ENCODE measurements around the gene NCOA5.

NCOA5 gene

DNA sequence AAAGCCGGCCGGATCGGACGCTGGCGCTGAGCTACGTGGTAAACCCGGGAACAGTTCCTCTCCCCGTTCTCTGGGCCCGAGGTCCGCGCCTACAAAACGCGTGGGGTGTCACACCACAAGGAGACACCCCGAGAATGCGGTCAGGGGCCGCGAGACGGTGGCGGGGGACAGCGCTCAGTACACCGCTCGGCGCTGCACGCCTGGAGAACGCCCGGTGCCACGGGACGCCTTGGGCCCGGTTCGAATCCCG lies 670 bp downstream of the NCOA5 start:
- DNase-seq, result peak; percentile 53 to 74

DNA sequence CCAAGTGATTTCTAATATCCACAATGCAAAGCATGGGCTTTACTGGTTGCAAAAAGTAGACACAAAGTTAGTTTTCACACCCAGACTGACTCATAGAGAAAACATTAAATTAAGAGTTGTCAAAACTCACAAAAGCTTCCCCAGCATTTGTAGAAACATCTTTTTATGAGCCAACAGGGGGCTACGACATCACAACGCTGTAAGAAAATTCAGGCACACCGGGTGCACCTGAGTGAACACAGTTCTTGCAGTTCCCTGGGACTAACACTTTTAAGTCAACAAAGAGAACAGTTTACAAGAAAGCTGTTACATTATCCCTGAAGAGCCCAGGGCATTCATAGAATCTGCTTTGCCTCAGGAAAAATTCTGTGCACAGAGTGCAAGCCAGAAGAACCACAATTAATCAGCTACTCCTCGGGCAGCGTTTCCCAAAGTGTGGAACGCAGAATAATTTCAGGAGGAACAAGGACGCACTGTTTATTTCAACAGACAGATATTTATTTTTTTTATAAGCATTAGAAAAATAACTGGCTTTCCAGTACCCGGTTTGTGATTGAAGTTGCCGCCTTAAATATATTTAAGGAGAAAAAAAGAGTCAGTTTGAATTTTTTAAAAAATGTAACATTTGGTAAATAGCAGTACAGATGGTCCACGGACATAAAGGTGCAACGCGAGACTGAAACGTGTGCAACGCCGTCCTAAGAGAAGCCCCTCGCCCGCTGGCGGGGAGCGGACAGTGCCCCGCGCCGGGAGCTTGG lies 1.2 kb downstream of the NCOA5 start:
- DNase-seq, result no peak

DNA sequence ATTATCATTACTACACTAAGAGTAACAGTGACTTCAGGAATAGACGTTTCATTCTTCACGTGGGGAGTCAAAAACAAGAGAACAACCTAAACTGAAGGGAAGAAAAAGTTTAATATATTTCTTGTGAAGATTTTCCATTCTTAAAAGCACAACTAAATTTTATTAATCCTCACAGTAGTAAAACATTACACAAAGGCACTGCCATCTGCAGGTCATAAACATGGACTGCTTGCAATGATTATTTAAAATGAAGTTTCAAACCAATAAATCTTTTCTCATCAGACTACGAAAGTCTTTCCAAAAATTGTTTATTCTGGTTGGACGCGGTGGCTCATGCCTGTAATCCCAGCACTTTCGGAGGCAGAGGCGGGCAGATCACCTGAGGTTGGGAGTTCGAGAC lies 2.6 kb downstream of the NCOA5 start:
- no peak for DNase-seq

DNA sequence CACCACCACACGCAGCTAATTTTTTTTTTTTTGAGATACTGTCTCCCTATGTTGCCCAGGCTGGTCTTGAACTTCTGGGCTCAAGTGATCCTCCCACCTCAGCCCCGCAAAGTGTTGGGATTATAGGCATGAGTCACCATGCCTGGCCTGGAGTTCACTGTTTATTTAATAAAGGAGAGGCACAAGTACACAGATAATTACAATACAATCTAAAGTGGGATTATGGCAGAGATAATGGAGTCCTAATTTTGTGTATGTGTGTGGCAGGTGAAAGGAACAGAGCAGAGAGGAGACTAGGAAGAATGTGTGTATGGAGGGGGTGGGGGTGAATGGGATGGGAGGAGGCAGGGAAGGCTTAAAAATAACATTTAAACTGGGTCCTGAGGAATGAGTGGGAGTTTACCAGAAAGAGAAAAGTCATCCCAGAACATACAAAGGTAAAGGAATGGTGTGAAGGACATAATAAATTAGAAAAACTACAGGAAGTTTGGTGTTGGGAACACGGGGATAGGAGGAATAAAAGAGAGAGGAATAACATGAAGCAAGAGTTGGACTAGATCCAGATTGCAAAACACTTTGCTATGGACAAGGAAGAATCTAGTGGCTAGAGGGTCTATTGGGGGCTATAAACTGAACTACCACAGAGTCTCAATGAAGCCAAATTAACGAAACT lies 4.4 kb downstream of the NCOA5 start:
- no peak for DNase-seq

DNA sequence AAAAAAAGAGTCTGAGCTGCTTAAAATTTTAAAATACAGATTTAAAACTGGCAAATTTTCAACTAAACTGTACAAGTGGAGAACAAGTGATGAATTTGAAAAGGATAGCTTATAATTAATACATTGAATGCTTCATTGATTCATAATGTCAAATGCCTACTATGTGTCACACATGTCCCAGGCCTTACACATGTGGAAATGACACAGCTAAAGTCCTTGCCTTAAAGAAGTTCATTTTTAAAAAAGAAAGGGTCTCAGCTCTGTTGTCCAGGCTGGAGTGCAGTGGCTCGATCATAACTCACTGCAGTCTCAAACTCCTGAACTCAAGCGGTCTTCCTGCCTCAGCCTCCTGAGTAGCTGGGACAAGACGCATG lies 5.0 kb downstream of the NCOA5 start:
- no peak for DNase-seq

DNA sequence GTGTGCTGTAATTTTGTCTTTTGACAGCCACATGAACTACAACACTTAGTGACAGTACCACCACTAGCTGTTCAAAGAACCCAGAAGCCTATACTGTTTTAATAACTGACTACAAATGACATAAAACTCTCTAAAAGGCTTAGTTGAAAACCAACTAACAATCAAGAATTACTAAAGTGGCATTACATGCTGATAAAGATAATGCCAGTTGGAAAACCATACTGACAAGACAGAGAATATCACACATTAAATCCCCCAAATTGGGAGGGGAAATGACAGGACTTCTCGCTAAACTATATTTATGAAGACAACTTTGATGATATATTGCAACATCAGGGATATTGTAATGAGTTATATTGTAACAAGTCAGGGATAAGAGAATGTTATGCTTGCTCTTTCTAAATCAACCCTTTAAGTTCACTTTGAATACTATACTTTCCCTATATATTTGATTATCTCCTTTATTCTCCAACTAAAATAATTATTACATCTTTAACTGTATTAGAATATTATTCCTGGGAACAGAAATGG lies 6.2 kb downstream of the NCOA5 start:
- no peak for DNase-seq

DNA sequence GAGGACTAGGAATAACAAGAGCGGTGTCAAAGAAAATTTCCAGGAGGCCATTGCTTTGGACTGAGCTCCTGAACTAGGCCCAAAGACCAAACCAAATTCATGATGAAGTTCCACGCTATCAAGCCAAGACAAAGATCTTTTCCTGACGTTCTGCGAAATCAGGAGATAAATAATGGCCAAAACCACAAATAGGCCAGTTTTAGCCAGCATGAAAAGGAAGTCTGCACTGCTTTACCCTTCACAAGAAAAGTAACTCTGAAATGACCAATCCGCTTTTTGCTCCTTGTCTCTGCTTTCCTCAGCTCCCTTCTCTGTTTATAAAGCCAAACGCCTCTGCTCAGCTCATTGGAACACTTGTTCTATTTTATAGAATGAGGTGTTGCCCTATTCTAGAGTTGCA lies 6.7 kb downstream of the NCOA5 start:
- no peak for DNase-seq

DNA sequence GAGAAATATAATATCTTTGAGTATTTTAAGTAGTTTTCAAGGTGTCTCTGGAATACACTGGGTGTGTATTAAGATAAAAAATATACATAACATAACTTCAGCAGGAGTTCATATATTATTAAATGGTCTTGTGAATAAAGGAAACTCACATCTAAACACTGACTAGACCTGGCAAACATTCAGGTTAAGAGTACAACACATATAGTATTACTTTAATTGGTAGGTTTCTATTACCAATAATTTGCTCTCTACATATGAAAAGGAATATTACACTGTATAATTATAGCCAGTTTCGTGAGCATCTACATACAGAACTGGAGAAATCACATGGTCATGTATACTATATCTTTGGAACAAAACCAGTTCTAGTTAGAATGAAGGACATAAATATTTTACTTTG lies 8.7 kb downstream of the NCOA5 start:
- DNase-seq, result no peak

DNA sequence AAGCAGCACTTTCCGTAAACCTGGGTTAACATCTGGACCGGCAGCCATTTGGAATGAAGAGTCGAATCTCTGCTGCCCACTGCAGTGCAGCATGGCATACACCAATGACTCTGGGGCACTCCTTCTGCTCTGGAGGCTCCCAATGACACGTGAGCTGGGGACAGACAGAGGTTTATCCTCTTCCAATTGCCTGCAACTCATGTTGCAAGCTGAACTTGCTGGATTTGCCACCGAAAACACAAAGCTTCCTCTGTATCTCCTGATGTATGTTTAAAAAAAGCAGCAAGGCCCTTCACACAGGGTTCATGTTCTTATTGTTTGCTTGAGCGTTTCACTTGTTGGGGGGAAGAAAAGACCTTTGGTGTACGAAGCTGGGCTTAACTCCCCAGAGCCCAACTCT lies 10.8 kb downstream of the NCOA5 start:
- no peak for DNase-seq

DNA sequence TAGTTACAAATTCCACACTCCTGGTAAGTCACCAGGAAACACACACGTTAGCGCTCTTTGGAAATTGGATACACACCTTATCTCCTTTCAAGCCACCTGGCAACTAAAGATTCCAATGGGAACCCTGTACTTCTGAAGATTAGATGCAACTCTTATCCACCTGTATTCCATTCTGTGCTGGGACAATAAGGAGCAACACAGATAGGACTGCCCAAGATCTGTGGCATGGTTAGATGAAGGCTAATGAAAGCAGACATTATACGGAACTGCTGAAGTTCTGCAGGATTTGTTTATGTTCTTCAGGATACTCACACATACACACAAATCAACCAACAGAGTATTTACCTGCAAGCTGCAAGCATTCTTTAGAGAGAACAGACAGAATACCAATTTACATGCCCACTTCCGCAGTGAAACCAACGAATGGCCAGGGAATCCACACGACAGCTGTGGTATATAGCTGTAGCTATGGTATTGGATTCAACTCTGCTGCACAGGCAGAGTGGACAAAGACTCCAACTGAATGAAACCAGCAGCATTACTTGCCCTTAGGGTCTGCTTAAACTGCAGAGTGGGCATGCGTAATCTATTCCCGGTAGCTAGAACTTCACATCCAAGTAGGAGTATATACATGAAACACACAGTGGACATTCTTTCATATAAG lies 12.0 kb downstream of the NCOA5 start:
- DNase-seq, result no peak

DNA sequence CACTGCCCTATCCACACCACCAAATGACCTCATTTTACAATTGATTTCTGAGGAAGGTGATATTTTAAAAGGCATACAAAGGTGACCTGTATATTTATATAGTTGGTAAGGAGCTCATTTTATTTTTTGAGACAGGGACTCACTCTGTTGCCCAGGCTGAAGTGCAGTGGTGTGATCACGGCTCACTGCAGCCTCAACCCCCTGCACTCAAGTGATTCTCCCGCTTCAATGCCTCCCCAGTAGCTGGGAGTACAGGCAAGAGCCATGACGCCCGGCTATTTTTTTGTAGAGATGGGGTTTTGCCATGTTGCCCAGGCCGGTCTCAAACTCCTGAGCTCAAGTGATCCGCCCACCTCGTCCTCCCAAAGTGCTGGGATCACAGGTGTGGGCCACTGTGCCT lies 13.0 kb downstream of the NCOA5 start:
- DNase-seq, result no peak

DNA sequence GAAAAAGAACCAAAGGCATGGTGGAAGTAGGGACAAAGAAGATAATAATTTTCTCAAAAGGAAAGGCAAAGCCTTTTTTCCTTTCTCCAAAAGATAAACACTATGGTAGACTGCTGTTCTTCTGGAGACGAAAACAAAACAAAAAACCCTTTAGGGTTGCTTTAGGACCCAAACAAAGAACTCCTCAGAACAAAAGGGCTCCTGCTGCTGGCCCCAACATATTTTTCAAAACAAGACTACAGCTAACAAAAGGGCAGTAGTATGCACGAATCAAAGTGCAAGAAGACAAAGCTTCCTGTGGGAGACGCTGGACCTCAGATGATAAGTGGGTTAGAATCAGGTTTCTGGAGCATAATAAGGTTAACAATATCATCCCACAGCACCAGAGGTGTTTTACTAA lies 15.8 kb downstream of the NCOA5 start:
- no peak for DNase-seq

DNA sequence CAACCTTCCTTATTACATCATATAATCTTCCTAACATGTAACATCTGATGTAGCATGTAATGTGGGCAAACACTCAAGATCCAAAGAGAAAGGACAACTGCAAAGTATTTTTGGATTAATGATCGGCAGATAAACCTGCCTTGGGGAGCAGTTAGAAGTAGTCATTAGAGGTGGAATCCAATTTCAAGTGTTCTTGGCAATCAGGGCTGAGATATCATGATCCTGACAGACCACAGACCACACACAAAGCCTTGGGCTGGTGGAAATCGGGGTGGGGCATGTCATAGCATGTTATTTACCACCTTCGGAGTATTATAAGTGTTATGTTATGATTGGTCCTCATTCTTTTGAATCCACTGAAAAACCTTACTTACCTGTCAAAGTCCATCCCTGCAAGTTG lies 16.3 kb downstream of the NCOA5 start:
- no peak for DNase-seq

DNA sequence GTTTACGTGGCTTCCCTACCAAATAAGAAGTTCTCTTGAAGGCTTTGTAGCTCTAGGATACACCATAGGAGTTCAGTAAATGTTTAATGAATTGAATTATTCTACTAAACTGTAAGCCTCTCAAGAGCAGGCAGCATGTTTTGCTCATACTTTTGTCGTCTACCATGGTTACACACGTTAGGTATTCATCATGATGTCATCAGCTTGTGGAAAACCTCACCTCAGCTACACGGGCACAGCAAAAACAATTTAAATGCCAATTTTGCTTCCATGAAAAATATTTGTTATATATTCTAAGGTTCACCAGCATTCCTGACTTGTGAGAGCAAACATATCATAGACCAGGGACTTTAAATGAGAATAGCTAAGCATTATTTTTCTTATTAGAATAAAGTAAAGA lies 16.7 kb downstream of the NCOA5 start:
- DNase-seq, result no peak

DNA sequence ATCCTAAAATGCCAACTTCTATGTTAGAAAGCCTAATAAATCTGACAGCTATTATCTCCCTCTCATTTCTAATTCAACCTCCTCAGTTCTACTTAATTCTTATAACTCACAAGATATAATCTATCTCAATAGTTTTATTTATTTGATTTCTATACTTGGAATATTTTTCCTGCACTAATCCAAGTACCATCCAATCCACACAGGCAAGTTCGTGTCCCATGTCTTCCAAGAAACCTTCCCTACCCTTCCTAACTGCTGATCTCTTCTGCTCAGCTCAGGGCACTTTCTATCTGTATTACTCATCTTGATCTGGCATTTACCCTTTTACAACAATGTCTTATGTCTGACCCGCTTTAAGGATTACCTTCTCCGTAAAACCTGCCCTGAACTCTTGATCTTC lies 18.2 kb downstream of the NCOA5 start:
- DNase-seq, result no peak

DNA sequence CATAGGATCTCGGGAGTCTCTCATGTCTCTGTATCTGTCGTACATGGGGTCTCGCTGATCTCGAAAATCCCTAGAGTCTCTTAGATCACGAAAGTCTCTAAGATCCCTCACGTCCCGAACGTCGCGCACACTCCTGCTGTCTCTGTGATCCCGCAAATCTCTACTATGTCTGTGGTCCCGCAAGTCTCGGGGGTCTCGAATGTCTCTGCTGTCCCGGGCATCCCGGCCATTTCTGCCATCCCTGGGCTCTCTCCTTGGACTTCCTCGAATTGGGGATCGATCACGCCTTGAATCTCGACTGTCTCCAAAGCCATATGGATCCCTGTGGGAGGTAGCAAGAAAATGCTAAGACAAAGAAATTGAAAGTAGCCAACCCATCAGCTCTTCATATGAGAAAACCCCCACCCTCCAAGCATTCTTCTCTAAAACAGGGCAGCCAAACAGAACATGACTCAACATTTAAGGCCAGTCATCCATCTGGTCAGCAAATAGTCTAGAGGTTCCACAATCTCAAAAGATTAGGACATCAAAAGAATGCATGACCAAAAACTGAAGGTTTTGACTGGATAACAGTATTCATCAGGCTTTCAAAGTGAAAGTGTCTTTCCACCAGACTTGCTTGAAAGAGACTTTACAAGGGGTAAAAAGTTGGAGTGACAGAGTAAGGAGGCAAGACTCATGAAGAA lies 19.4 kb downstream of the NCOA5 start:
- DNase-seq, result peak; percentile 46 to 74

DNA sequence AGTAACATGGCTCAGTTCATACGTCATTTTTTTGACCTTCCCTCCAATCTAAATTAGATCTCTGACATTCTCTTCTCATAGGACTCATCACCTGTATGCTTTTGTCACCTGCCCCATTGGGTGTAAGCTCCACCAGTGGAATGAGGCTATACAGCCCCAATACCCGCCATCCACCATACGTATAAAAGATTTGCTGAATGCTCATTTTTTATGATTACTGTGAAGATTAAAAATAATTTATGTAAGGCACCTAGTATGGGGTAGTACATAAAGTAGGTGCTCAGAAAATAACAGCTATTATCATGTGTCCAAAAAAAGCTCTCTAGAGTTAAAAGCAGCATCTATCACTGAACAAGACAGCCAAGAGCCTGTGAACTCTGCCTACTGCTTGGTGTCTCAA lies 24.1 kb downstream of the NCOA5 start:
- no peak for DNase-seq

DNA sequence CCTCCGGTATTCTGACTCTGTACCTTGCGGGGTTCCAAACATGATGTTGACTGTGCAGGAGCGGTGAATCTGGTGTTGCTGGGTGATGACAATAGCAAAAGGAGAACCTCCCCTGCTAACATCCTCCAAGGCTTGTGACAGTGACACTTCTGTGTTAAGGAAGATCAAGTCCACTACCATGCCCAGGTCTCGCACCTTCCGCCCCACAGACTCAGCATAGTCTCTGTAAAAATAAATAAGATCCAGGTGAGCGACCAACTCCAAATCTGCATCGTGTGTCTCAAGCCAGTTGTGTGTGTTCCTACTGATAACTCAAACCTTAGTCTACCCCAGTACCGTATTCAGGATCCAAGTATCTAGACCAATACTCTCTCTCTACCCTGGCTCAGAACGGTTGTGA lies 24.8 kb downstream of the NCOA5 start:
- no peak for DNase-seq

DNA sequence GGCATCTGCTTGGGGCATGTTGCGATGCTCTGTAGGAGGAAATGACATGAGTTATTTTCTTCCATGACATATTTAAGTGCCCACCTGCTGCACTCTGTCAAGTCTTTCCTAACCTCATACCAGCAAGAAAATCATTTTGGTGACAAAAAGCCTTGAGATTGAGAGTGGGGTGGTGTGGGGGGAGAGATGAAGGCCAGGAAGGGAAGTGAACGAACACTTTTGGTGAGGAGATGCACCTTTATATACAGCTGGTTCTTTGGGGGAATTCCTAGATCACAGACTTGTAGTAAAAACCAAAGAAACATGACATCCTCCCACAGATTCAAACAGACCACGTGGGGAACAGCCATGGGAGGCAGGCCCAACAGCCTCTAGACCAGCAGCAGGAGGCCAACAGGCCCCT lies 26.1 kb downstream of the NCOA5 start:
- DNase-seq, result no peak

DNA sequence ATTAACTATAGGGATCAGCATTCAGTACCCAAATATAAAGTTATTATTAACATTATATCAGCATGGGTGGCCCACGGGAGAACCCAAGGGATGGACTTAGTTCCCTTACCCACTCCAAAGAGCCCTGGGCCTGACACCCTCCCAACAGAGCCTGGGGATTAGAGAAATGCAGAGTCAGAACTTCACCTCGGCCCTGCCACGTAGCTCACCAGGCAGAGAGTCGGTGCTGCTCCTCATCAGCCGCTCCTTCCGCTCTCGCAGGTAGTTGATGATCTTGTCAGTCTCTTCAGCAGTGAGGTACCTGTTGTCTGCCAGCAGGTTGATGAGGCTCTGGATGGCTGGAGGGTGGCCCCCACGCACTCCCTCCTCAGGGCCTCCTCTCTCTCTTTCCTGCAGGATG lies 26.6 kb downstream of the NCOA5 start:
- no peak for DNase-seq

DNA sequence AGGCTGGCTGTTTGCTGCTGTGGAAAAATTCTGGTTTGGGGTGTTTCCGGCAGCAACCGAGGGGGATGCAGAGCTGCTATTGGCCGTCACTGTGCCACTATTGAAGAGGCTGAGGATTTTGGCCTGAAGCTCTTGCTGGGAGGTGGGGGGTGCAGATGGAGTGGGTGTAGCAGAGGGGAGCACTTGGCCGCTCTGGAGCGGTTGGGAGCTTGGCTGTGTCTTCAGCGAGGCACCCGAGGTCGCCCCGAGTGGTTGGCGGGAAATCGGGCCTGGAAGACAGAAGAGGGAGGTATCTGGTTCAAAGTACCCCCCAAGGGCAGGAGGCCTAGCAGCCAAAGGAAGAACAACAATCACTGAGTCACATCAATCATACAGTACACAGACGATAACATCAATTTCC lies 27.1 kb downstream of the NCOA5 start:
- DNase-seq, result no peak

DNA sequence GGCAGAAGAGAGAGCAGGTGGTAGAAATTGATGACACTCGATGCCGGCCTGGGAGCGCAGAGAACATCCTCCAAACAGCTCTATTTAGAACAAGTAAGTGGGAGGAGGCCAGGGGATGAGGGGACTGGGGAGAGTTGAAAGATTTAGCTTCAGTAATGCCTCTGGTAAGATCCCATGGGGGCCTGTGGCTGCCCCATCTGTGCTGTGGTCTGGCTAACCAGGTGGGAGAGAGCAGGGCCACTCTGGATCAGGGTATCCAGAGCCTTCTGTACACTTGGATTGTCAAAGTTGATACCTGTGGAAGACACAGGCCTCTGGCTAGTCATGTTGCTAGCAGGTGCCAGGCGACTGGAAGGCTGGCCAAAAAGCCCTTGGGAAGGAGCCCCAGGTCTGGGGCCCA lies 27.6 kb downstream of the NCOA5 start:
- no peak for DNase-seq

DNA sequence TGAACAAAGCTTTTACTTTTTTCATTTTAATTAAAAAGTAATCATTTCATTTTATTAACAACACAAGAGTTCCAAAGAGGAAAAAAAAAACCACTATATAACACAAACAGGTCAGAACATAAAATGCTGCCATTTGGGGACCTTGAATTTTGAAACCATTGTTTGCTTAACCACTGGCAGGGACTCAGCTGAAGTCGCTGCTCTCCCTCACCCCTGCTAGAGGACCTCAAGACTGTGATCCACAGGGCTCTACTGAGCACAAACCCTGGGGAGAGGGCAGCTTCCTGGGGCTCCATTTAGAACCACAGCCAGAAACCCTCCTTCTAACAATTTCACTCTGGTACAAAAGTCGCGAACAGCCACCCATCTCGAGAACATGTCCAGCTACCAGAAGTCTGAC lies 28.8 kb downstream of the NCOA5 start:
- DNase-seq, result no peak

DNA sequence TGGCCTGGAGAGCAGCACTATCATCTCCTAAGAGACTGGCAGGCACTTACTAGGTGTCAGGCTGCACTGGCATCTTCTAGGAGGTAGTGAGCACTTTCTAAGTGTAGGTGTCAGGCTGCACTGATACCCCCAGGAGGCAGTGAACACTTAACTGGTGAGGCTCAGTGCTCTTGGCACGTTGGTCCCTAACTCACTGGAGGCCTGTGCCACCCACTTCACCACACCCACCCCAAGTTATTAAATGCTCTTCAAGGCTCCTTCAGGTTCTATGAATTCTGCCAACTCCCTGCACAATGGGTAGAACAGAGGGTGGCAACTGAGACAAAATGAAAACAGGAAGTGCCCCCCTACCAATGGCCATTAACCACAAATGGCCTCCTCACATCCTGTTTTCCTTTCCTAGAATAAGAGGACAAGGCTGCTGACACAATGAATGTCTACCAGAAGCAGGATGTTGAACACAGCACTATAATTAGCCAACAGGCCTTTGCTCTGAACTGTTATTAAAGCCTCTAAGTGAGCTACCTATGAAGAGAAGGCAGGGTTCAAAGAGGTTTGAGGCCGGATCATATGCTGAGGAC lies 29.4 kb downstream of the NCOA5 start:
- DNase-seq, result peak; percentile 53 to 57
